IPS DF 6.9 (cell line): ENCODE data around the gene SNAP91.
"Not testable (repeated sequence)": the region's sequence is repeated elsewhere in the genome, so short reads cannot be mapped to it uniquely, and the experiment has no call there.

ENCODE experiments used
- DNase-seq: peaks from one replicate; pipeline ENCODE4 v3.0.0-alpha.2; 2013; ENCODE audit warnings: low read depth, low spot score
- H3K27ac ChIP-seq: one replicate; pipeline ENCODE4 v1.5.1; 2013; ENCODE audit warnings: low read length, control low read depth
- H3K27me3 ChIP-seq: 2 replicates; pipeline ENCODE4 v1.6.1; 2013; ENCODE audit warnings: mild to moderate bottlenecking, low read length; ENCODE audit not compliant: control insufficient read depth, insufficient read depth
- H3K36me3 ChIP-seq: 2 replicates; pipeline ENCODE4 v1.6.1; 2013; ENCODE audit warnings: low read length; ENCODE audit not compliant: control insufficient read depth, insufficient read depth
- H3K4me1 ChIP-seq: 2 replicates; pipeline ENCODE4 v1.6.1; 2013; ENCODE audit warnings: low read length; ENCODE audit not compliant: control insufficient read depth, insufficient read depth
- H3K4me3 ChIP-seq: 2 replicates; pipeline ENCODE4 v1.5.1; 2013; ENCODE audit warnings: mild to moderate bottlenecking, low read length
- H3K9me3 ChIP-seq: 2 replicates; pipeline ENCODE4 v1.6.1; 2013; ENCODE audit warnings: low read length, inconsistent platforms; ENCODE audit not compliant: control insufficient read depth, insufficient read depth
- WGBS: extraction: QIAGEN DNeasy Blood & Tissue Kit; methylation state at CpG from one replicate; pipeline ENCODE4 v1.1.7; 2013; ENCODE audit warnings: mixed read lengths, missing lambda C conversion rate; ENCODE audit not compliant: insufficient read length, insufficient coverage; 5-methylcytosine and 5-hydroxymethylcytosine counted together

Gene SNAP91

GRCh38 chr6:83594941-83595340, 114.0 kb downstream of the SNAP91 start:
- no peak overlapping the region for H3K27ac ChIP-seq
- H3K27me3 ChIP-seq, result no peaks in the 10 kb centered on the region
- H3K4me1 ChIP-seq, result no peaks in the 10 kb centered on the region
- H3K9me3 ChIP-seq, result no peaks in the 10 kb centered on the region
- no peak for DNase-seq
- no peak overlapping the region for H3K4me3 ChIP-seq
- no peaks in the 10 kb centered on the region for H3K36me3 ChIP-seq

- Histone ChIP-seq H3K9me3 (no peaks in the 10 kb centered on the region), H3K4me1 (no peaks in the 10 kb centered on the region), H3K4me3 (no peak overlapping the region), H3K36me3 (no peaks in the 10 kb centered on the region), H3K27me3 (no peaks in the 10 kb centered on the region), H3K27ac (no peak overlapping the region)
- no peak for DNase-seq
- no CpG with 5 or more reads among the region's 9 CpGs for WGBS
Observed at GRCh38 chr6:83593395-83593785, 115.5 kb downstream of the SNAP91 start.

GRCh38 chr6:83592770-83593394, 116.0 kb downstream of the SNAP91 start:
- DNase-seq, result no peak
- no peak overlapping the region for H3K4me3 ChIP-seq
- no CpG with 5 or more reads among the region's 2 CpGs for WGBS
- no peaks in the 10 kb centered on the region for H3K36me3 ChIP-seq
- H3K27me3 ChIP-seq, result no peaks in the 10 kb centered on the region
- no peaks in the 10 kb centered on the region for H3K9me3 ChIP-seq
- H3K27ac ChIP-seq, result no peak overlapping the region
- no peaks in the 10 kb centered on the region for H3K4me1 ChIP-seq

- Histone ChIP-seq H3K27me3 (no peaks in the 10 kb centered on the region), H3K36me3 (no peaks in the 10 kb centered on the region), H3K4me1 (no peaks in the 10 kb centered on the region), H3K9me3 (no peaks in the 10 kb centered on the region), H3K27ac (no peak overlapping the region), H3K4me3 (no peak overlapping the region)
- DNase-seq, result no peak
- WGBS, result no CpG with 5 or more reads among the region's 1 CpG
Observed at GRCh38 chr6:83590416-83590815, 118.5 kb downstream of the SNAP91 start.

GRCh38 chr6:83589076-83589475, 119.8 kb downstream of the SNAP91 start:
- no peaks in the 10 kb centered on the region for H3K9me3 ChIP-seq
- no peak overlapping the region for H3K4me3 ChIP-seq
- no peak for DNase-seq
- H3K27ac ChIP-seq, result no peak overlapping the region
- no peaks in the 10 kb centered on the region for H3K36me3 ChIP-seq
- no peaks in the 10 kb centered on the region for H3K27me3 ChIP-seq
- no peaks in the 10 kb centered on the region for H3K4me1 ChIP-seq

GRCh38 chr6:83578057-83578456, 130.8 kb downstream of the SNAP91 start:
- Histone ChIP-seq H3K27ac (no peak overlapping the region), H3K9me3 (no peaks in the 10 kb centered on the region), H3K27me3 (no peaks in the 10 kb centered on the region), H3K36me3 (no peaks in the 10 kb centered on the region), H3K4me1 (no peaks in the 10 kb centered on the region), H3K4me3 (no peak overlapping the region)
- DNase-seq, result no peak
- WGBS, result no CpG with 5 or more reads among the region's 1 CpG

- Histone ChIP-seq H3K4me3 (no peak overlapping the region), H3K9me3 (no peaks in the 10 kb centered on the region), H3K27me3 (no peaks in the 10 kb centered on the region), H3K36me3 (no peaks in the 10 kb centered on the region), H3K27ac (no peak overlapping the region), H3K4me1 (no peaks in the 10 kb centered on the region)
- WGBS, result no CpG with 5 or more reads among the region's 6 CpGs
- DNase-seq, result no peak
Observed at GRCh38 chr6:83574783-83575182, 134.1 kb downstream of the SNAP91 start.

GRCh38 chr6:83571663-83572185, 137.2 kb downstream of the SNAP91 start:
- not testable (repeated sequence) for DNase-seq
- no CpG with 5 or more reads among the region's 4 CpGs for WGBS

GRCh38 chr6:83558975-83559374, 149.9 kb downstream of the SNAP91 start:
- no CpG with 5 or more reads among the region's 1 CpG for WGBS
- no peaks in the 10 kb centered on the region for H3K27me3 ChIP-seq
- no peak overlapping the region for H3K27ac ChIP-seq
- no peak for DNase-seq
- no peaks in the 10 kb centered on the region; the same call in 1 of the 2 replicates for H3K4me1 ChIP-seq
- no peaks in the 10 kb centered on the region for H3K36me3 ChIP-seq
- H3K4me3 ChIP-seq, result no peak overlapping the region
- no peaks in the 10 kb centered on the region for H3K9me3 ChIP-seq

More at GRCh38 chr6:83571663-83572185, 137.2 kb downstream of the SNAP91 start:
- H3K27ac ChIP-seq, H3K4me1 ChIP-seq, H3K27me3 ChIP-seq, H3K36me3 ChIP-seq, H3K4me3 ChIP-seq, H3K9me3 ChIP-seq: not testable (repeated sequence)

GRCh38 chr6:83556871-83557270, 152.0 kb downstream of the SNAP91 start:
- Histone ChIP-seq H3K27me3 (no peaks in the 10 kb centered on the region), H3K9me3 (no peaks in the 10 kb centered on the region), H3K36me3 (no peaks in the 10 kb centered on the region), H3K27ac (no peak overlapping the region), H3K4me1 (no peaks in the 10 kb centered on the region; the same call in 1 of the 2 replicates), H3K4me3 (no peak overlapping the region)
- DNase-seq, result no peak

GRCh38 chr6:83551748-83552147, 157.2 kb downstream of the SNAP91 start:
- H3K27ac ChIP-seq, H3K27me3 ChIP-seq, H3K4me3 ChIP-seq, DNase-seq, H3K9me3 ChIP-seq, H3K36me3 ChIP-seq, H3K4me1 ChIP-seq: not testable (repeated sequence)
- WGBS, result no CpG with 5 or more reads among the region's 4 CpGs
